ENCODE results near the gene GGACT. TPM values are rescaled to one million over a fixed set of nuclear protein-coding genes. Genes with fewer than 3 reads are reported as not detected.

GGACT gene
- total RNA-seq, 2 donors from 2014 or later, result 5.7 to 6.2 TPM

DNA sequence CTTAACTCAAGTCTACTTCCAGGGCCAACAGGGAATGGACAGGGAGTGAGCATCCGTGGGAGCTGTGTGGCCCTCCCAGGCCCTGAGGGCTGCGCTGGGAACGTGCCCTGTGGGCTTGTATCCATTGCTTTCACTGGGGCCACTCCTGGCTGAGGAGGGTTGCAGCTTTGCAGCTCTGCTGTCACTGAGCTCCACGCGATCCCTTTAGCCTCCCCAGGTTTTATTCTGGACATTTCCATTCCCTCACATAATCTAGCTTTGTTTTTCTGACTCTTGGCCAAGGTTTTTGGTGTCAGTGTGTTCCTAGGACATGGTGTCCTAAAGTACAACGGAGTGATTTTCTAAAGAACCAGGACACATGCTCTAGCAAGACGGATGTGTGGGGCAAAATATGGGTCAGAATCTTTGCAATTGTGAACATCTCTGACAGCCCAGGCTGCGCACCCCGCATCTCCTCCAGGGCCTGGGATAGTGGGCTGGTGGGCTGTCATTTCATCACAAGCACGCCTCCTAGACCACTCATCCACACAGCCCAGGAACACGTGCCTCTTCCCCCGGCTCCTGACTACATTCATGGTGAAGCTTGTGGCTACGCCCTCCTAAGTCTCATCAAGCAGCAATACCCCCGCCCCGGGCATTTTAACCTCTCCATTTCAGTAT is 28.0 kb downstream of the GGACT start:
- DNase-seq, result no peak
- no peaks in the 10 kb centered on the region for H3K9me3 ChIP-seq (ENCODE audit: control insufficient read depth, low read length, poor library complexity, severe bottlenecking)
- Mint-ChIP-seq H3K4me1 (peaks cover 7% of the 10 kb centered on the region), H3K4me3 (no peak overlapping the region), H3K27me3 (no peaks in the 10 kb centered on the region), H3K27ac (no peak overlapping the region), H3K36me3 (ENCODE audit: low read depth) (peaks cover 2% of the 10 kb centered on the region)
- no peak for ATAC-seq

DNA sequence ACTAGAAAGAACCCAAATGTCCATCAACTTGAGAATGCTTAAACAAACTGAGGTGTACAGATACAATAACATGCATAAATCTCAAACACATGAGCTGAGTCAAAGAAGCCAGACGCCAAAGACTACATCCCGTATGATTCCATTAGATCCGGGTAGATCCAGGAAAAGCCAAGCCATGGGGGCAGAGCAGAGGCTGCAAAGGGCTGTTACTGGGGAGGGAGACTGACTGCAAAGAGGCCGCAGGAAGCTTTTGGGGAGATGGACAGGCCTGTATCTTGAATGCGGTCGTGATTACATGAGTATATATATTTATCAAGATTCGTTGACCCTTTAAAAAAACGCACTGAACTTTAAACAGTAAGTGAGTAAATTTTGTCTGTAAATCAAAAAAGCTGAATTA is 28.7 kb downstream of the GGACT start:
- peaks cover 2% of the 10 kb centered on the region for H3K36me3 Mint-ChIP-seq (ENCODE audit: low read depth)
- ATAC-seq, result no peak
- no peak overlapping the region for H3K27ac Mint-ChIP-seq
- H3K4me1 Mint-ChIP-seq, result peaks cover 5% of the 10 kb centered on the region
- no peak overlapping the region for H3K4me3 Mint-ChIP-seq
- no peaks in the 10 kb centered on the region for H3K9me3 ChIP-seq (ENCODE audit: control insufficient read depth, low read length, poor library complexity, severe bottlenecking)
- no peaks in the 10 kb centered on the region for H3K27me3 Mint-ChIP-seq
- no peak for DNase-seq

DNA sequence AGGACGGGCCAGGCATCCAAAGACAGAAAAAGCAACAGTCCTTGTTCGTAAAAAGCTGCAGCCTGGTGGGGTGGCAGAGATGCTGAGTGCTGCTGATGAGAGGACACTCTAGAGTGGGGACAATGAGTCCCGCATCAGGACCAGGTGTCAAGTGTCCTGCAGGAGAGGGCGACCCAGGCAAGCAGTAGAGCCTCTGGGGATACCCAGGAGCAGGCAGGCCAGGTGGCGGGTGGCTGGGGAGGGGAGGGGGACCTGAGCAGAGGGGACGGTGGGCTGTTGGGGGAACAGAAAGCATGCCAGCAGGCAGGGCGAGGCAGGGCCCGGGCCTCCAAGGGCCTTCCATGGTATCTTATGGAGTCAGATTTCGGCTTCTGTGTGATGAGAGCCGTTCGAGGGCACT is 35.8 kb downstream of the GGACT start:
- Mint-ChIP-seq H3K27ac (peak overlapping the region; percentile 27), H3K4me3 (no peak overlapping the region), H3K36me3 (ENCODE audit: low read depth) (peaks cover 3% of the 10 kb centered on the region), H3K4me1 (peaks cover 6% of the 10 kb centered on the region), H3K27me3 (no peaks in the 10 kb centered on the region)
- ATAC-seq, result no peak
- H3K9me3 ChIP-seq (ENCODE audit: control insufficient read depth, low read length, poor library complexity, severe bottlenecking), result no peaks in the 10 kb centered on the region
- no peak for DNase-seq

DNA sequence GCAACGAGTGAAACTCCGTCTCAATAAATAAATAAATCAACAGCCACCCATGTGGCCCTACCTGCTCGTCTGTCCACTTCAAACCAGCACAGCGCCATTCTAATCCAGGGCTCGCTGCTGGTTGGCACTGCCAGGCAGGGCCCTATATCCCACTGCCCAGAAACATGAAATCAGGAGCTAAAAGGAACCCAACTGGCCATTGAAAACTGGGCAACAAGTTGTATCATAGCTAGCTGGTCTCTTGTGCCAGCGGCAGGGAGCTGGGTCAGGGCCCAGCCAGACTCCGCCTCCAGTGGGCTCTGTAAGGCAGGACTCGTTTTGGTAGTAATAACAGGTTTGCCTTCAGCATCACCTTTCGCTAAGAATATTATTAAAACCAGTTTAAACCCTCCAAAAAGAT is 39.3 kb downstream of the GGACT start:
- H3K9me3 ChIP-seq (ENCODE audit: control insufficient read depth, low read length, poor library complexity, severe bottlenecking), result no peaks in the 10 kb centered on the region
- Mint-ChIP-seq H3K27ac (no peak overlapping the region), H3K4me1 (peaks cover 3% of the 10 kb centered on the region), H3K36me3 (ENCODE audit: low read depth) (no peaks in the 10 kb centered on the region), H3K4me3 (no peak overlapping the region), H3K27me3 (no peaks in the 10 kb centered on the region)
- no peak for ATAC-seq
- no peak for DNase-seq

DNA sequence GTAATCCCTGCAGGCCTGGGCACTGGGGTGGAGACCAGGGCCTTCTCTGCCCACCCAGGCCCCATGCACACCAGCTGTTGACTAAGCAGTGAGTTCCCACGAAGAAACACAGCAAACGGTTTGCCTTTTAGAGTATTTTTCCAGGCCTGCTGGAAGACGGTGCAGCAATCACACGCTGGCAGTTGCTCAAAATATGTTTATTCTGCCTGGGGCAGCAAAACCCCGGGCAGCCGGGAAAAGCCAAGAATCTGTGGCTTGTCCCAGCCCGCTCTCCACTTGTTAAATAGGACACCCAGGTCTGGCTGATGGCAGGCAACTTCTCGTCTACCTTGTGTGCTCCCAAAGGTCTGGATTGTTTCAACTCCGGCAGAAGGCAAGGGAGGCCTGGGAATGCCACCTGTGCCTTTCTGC is 40.8 kb downstream of the GGACT start:
- DNase-seq (no peak), ATAC-seq (no peak)
- Mint-ChIP-seq H3K27me3 (no peaks in the 10 kb centered on the region), H3K4me1 (peaks cover 4% of the 10 kb centered on the region), H3K4me3 (no peak overlapping the region), H3K36me3 (ENCODE audit: low read depth) (no peaks in the 10 kb centered on the region), H3K27ac (no peak overlapping the region)
- no peaks in the 10 kb centered on the region for H3K9me3 ChIP-seq (ENCODE audit: control insufficient read depth, low read length, poor library complexity, severe bottlenecking)

DNA sequence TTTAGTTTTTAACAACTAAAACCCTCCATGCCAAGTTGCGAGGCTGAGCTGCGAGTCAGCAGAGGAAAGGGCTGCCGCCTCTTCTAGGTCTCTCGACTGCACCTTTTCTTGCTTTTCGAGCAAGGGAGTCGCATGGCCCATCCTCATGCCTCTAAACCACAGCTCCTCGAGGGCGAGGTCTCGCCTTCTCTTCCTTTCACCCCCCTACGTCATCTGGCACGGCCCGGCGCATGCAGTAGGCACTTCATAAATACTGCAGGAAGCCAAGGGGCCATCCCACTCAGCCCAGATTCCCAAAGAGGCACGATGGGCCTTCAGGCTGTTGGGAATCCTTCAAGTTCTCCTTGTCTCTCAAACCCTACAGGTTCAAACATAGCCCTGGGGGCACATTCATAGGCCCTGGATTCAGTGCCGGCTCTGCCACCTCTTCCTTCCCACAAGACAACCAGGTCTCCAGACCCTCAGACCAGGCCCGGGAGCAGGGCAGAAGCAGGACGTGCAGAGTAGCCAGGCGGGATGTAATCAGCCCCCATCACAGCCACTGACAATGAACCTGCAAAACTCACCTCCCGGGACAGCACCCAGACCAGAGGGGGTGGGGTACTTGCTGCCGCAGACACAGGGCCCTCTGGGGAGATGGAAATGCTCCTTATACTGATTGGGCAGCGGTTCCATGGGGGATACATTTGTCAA is 41.7 kb downstream of the GGACT start:
- Mint-ChIP-seq H3K36me3 (ENCODE audit: low read depth) (no peaks in the 10 kb centered on the region), H3K27ac (no peak overlapping the region), H3K27me3 (no peaks in the 10 kb centered on the region), H3K4me3 (no peak overlapping the region), H3K4me1 (peaks cover 5% of the 10 kb centered on the region)
- H3K9me3 ChIP-seq (ENCODE audit: control insufficient read depth, low read length, poor library complexity, severe bottlenecking), result no peaks in the 10 kb centered on the region
- ATAC-seq (no peak), DNase-seq (no peak)

DNA sequence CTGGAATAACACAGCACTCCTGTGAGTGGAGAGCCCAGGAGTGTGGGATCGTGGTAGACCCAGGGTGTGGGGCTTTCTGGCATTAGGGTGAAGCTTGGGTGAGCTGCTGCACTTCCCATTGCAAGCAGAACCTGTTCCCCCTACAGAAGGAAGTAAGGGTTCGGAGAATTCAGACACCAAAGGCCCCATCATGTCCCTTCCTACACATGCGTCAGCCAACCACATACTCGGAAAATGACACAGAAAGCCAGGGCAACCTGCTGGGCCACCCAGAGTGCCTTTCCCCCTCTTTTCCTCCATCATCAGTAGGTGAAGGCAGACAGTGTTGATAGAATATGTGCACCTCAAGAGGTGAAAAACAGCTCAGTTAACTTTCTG is 42.9 kb downstream of the GGACT start:
- no peak overlapping the region for H3K27ac Mint-ChIP-seq
- ATAC-seq (no peak), DNase-seq (no peak)
- H3K4me3 Mint-ChIP-seq, result no peak overlapping the region
- H3K27me3 Mint-ChIP-seq, result no peaks in the 10 kb centered on the region
- H3K36me3 Mint-ChIP-seq (ENCODE audit: low read depth), result peaks cover 2% of the 10 kb centered on the region
- no peaks in the 10 kb centered on the region for H3K9me3 ChIP-seq (ENCODE audit: control insufficient read depth, low read length, poor library complexity, severe bottlenecking)
- peaks cover 5% of the 10 kb centered on the region for H3K4me1 Mint-ChIP-seq

DNA sequence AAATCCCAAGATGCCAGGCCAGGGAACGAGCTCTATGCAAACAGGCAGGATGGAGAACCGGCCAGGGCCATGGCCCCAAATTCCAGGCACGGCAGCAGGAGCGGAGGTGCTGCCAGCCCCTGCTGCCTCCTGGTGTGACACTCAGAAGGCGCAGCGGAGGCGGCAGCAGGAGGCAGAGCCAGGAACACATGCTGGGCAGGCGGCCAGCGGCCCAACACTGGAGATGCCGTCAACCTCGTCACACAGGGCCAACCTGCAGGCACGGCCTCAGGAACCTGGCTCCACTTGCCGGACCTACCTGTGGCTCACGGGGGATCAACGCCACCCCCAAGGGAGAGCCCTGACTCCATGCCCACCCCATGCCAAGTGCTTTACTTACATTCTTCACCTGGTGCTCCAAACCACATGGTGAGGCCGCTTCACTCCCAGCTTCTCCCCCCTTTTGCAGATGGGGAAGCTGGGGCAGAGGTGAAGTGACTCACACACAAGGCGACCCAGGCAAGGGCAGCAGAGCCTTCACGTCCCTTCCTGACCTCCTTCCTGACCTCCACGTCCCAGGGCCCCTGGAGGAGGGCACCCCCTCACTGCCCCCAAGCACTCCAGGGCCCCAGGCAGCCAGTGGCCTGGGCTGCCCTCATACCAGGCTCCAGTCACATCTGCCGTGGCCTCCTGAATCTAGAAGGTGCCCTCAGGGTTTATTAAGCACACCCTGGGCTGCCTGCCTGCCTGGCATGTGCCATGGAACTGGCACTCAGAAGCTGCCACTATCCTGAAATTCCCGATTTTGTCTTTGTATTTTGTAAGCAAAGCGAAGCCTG is 43.5 kb downstream of the GGACT start:
- no peak overlapping the region for H3K27ac Mint-ChIP-seq
- DNase-seq (no peak), ATAC-seq (no peak)
- no peak overlapping the region for H3K4me3 Mint-ChIP-seq
- no peaks in the 10 kb centered on the region for H3K9me3 ChIP-seq (ENCODE audit: control insufficient read depth, low read length, poor library complexity, severe bottlenecking)
- H3K4me1 Mint-ChIP-seq, result peaks cover 5% of the 10 kb centered on the region
- H3K27me3 Mint-ChIP-seq, result no peaks in the 10 kb centered on the region
- peaks cover 7% of the 10 kb centered on the region for H3K36me3 Mint-ChIP-seq (ENCODE audit: low read depth)

DNA sequence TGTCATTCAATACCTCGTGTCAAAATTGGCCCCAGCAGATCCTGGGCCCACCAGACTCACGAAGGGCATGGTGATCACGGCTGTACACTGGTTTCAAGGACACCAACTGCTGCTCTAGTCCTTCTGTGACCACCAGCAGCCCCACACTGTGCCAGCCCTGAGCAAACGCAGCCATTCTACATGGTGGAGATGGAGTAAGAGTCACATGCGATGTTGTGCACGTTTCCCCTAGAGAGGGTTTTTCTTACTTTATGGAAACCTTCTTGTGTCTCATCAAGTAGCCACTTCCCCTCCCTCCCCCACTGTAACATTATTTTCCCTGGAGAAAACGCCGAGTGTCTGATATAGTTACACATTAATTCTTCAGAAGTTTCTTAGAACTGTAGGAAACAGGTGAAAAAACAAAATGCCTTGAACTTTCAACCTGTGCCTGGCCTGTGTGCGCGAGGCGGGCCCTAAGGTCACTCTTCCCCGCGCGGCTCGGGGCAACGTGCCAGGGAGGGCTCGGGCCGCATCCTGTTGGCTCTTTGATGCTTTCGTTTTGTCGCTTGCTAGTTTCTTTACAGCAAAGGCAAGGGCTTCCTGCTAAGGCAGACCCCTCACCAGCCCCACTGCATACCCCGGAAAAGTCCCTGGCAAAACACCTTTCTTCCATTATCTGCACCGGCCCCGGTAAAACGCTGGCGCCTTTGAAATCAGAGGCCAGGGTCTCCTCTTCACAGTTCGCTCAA is 44.6 kb downstream of the GGACT start:
- no peak for DNase-seq
- no peak overlapping the region for H3K4me3 Mint-ChIP-seq
- no peak for ATAC-seq
- H3K27me3 Mint-ChIP-seq, result no peaks in the 10 kb centered on the region
- peaks cover 7% of the 10 kb centered on the region for H3K36me3 Mint-ChIP-seq (ENCODE audit: low read depth)
- no peak overlapping the region for H3K27ac Mint-ChIP-seq
- H3K9me3 ChIP-seq (ENCODE audit: control insufficient read depth, low read length, poor library complexity, severe bottlenecking), result no peaks in the 10 kb centered on the region
- H3K4me1 Mint-ChIP-seq, result peaks cover 5% of the 10 kb centered on the region

DNA sequence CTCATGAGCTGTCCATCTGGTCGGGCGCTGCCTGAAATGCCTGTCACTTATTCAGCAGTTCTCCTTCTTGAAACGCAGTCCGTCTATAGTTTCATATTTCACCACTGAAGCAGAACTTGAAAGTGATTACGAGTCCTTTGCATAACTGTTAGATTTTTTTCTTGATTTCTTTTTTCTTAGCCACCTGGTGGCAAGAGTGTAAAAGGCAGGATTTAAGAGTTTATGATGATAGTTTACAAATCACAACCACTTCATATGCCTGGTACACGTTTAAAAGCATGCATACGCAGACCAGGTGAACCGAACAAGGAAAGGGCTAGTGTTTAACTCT is 45.8 kb downstream of the GGACT start:
- Mint-ChIP-seq H3K27ac (no peak overlapping the region), H3K4me3 (peak overlapping the region; percentile 9), H3K4me1 (peaks cover 5% of the 10 kb centered on the region), H3K36me3 (ENCODE audit: low read depth) (peaks cover 7% of the 10 kb centered on the region), H3K27me3 (no peaks in the 10 kb centered on the region)
- DNase-seq, result no peak
- H3K9me3 ChIP-seq (ENCODE audit: control insufficient read depth, low read length, poor library complexity, severe bottlenecking), result no peaks in the 10 kb centered on the region
- peak; percentile 54 for ATAC-seq

DNA sequence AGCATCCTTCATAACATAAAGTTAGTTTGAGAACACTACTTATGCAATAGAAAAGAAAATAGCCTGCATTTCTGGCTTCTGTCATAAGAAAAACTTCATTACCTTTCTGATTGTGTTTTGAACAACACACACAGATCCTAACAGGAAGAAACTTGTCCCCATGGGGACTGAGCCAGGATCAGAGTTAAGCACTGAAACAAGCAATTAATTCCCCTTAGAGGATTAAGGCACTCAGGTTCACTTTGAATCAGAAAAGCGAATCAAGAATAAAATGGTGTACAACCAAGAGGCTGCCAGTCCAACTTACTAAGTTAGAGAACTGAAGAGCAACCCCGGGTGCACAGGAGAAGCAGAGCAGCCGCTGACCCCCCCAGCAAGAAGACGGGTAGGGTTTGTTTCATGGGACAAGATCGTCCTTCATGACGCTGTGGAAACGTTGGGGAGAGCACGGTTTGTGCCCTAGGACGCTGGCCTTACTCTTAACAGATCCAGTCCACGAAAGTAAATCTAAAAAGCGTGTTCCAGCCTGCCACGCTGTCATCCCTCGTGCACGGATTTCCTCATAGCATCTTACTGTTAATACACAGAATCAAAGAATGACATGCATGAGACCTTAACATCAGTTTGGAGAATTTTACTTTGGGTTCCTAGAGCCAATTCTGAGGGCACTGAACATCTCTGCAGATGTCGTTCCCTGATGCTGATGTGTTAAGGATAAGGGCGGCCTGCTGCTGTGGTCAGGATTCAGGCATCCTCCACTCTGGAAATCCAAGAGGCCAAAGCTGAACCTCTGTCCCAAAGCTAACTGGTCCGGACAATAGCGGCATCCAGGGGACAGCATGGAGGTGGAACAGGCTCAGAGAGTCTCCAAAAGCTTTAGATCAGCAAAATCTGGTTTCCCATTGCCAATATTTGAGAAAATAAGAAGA is 46.4 kb downstream of the GGACT start:
- Mint-ChIP-seq H3K27ac (no peak overlapping the region), H3K4me1 (peaks cover 9% of the 10 kb centered on the region), H3K36me3 (ENCODE audit: low read depth) (peaks cover 8% of the 10 kb centered on the region), H3K4me3 (no peak overlapping the region), H3K27me3 (no peaks in the 10 kb centered on the region)
- H3K9me3 ChIP-seq (ENCODE audit: control insufficient read depth, low read length, poor library complexity, severe bottlenecking), result no peaks in the 10 kb centered on the region
- ATAC-seq (no peak), DNase-seq (no peak)

DNA sequence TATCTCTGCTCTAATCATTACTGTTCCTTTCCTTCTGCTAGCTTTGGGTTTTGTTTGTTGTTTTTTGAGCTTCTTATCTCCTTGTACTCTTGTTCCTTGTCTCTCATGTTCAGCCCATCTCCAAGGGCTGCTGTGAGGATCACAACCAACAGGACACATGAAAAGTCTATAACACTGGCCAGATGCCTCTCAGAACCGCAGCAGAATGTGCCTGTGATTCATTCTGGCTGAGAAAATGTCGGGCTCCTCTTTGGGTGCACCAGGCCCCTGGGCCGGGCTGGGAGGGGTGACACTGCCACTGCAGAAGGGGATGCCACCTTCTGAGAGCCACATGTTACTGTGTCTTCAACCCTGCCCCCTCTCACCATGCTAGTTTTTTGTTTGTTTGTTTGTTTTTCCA is 48.0 kb downstream of the GGACT start:
- DNase-seq, result no peak
- H3K4me3 Mint-ChIP-seq, result no peak overlapping the region
- H3K27me3 Mint-ChIP-seq, result no peaks in the 10 kb centered on the region
- peaks cover 10% of the 10 kb centered on the region for H3K36me3 Mint-ChIP-seq (ENCODE audit: low read depth)
- H3K4me1 Mint-ChIP-seq, result peaks cover 12% of the 10 kb centered on the region
- no peak for ATAC-seq
- H3K27ac Mint-ChIP-seq, result no peak overlapping the region
- H3K9me3 ChIP-seq (ENCODE audit: control insufficient read depth, low read length, poor library complexity, severe bottlenecking), result no peaks in the 10 kb centered on the region

All from T-helper 17 cell (primary cell).